Colonic mucosa (tissue), 4 donors: ENCODE results near the gene UNC13C. TPM values are rescaled to one million over a fixed set of nuclear protein-coding genes. Genes with fewer than 3 reads are reported as not detected.

ENCODE experiments used
- DNase-seq: peaks from one replicate; pipeline ENCODE4 v3.0.0-alpha.2; 2020
- H3K27ac ChIP-seq: fragments of 200-600 bp; one replicate; pipeline ENCODE4 v1.8.0; 2021
- H3K27me3 ChIP-seq: fragments of 200-600 bp; one replicate; pipeline ENCODE4 v1.8.0; 2021
- H3K36me3 ChIP-seq: fragments of 200-600 bp; one replicate; pipeline ENCODE4 v1.8.0; 2021
- H3K4me1 ChIP-seq: fragments of 200-600 bp; one replicate; pipeline ENCODE4 v1.8.0; 2021; ENCODE audit warnings: mild to moderate bottlenecking
- H3K4me3 ChIP-seq: fragments of 200-600 bp; one replicate; pipeline ENCODE4 v1.8.0; 2021
- H3K9ac ChIP-seq, 2 donors: one replicate each; pipeline ENCODE4 v1.7.0; 2013; ENCODE audit warnings: control low read depth in 2 of 2, low read depth in 2 of 2, low read length in 2 of 2
- H3K9me3 ChIP-seq: fragments of 200-600 bp; one replicate; pipeline ENCODE4 v1.8.0; 2021
- CTCF ChIP-seq: fragments of 200-600 bp; IDR thresholded peaks from one replicate; pipeline ENCODE4 v1.8.0; 2022; ENCODE audit warnings: antibody characterized with exemption, mild to moderate bottlenecking
- intact Hi-C: fragments of 100-400 bp; cut with DNase I; formaldehyde crosslinking; loops from one replicate; pipeline ENCODE4 v1.14.1; 2022
- total RNA-seq, 2 donors: library from RNA; stranded (reverse); fragmentation: NEBNext Ultra II Directional in 1 of 2; extraction: Animal tissue kit (Norgen Biotek cat#: 25700) in 1 of 2; gene quantifications; one replicate each; pipeline ENCODE4 v1.2.1, GENCODE V29; 2021
- donor health status: healthy.
- donor health status: DM: no; HTN: no; CAD: no.
- donor health status: DM: no; HTN: no; CAD: no.

Gene UNC13C
- total RNA-seq, 2 donors from 2014 or later: 0.05 to 0.13 TPM

DNA sequence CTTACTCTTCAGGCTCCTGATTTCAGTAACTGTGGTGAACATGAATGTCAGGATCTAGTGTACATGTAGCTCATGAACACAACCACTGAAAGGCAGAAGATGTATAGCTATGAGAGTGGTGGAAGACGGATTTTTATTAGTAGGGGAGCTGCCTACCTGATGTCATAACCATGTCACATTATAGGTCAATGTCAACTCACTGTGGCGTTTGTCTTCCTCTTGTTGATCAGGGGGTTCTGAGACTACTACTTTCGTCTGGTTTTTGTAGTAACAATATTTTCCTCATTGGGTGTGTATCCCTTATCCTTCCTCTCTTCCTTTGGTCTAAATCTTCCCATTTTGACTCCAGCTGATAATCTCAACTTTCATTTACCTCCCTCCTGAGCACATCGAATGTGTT lies 7.3 kb downstream of the UNC13C start:
- no peak overlapping the region for H3K9ac ChIP-seq
- no peak overlapping the region for H3K27ac ChIP-seq
- TF ChIP-seq CTCF: no peak
- no peaks in the 10 kb centered on the region for H3K4me1 ChIP-seq
- H3K27me3 ChIP-seq: no peaks in the 10 kb centered on the region
- no peaks in the 10 kb centered on the region for H3K36me3 ChIP-seq
- DNase-seq: no peak
- intact Hi-C loops: no loop called here
- H3K4me3 ChIP-seq: no peak overlapping the region
- H3K9me3 ChIP-seq: no peaks in the 10 kb centered on the region

DNA sequence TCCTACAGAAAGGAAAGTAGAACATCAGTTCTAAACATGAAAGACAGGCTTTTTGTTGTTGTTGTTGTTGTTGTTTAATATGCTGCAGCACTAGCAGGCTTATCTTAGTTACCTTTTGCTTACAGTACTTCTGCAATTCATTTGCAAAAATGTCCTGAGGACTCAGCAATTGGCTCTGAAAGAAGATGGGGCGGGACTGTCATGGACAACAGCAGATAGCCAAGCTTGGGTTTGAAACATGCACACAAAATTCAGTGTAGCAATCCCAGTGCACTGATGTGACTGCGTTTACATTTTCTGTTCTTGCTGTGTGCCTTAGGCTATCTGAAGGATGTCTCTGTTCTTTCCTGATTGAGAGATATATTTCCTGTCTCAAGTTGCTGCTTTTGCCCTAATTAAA lies 9.2 kb downstream of the UNC13C start:
- H3K4me1 ChIP-seq: no peaks in the 10 kb centered on the region
- no peak overlapping the region for H3K4me3 ChIP-seq
- H3K27me3 ChIP-seq: no peaks in the 10 kb centered on the region
- no peak overlapping the region for H3K27ac ChIP-seq
- H3K9ac ChIP-seq: no peak overlapping the region
- intact Hi-C loops: no loop called here
- H3K9me3 ChIP-seq: no peaks in the 10 kb centered on the region
- no peak for TF ChIP-seq CTCF
- no peaks in the 10 kb centered on the region for H3K36me3 ChIP-seq
- no peak for DNase-seq

- H3K36me3 ChIP-seq: no peaks in the 10 kb centered on the region
- H3K4me1 ChIP-seq: no peaks in the 10 kb centered on the region
- H3K27me3 ChIP-seq: no peaks in the 10 kb centered on the region
- H3K9ac ChIP-seq: no peak overlapping the region
- H3K9me3 ChIP-seq: no peaks in the 10 kb centered on the region
- intact Hi-C loops: no loop called here
- H3K4me3 ChIP-seq: no peak overlapping the region
- TF ChIP-seq CTCF: no peak
- DNase-seq: no peak
- H3K27ac ChIP-seq: no peak overlapping the region
Observed at GRCh38 chr15:54007256-54007655, 29.0 kb downstream of the UNC13C start.

- TF ChIP-seq CTCF: no peak
- DNase-seq: no peak
- intact Hi-C loops: no loop called here
Observed at GRCh38 chr15:54011656-54012055, 33.4 kb downstream of the UNC13C start.

DNA sequence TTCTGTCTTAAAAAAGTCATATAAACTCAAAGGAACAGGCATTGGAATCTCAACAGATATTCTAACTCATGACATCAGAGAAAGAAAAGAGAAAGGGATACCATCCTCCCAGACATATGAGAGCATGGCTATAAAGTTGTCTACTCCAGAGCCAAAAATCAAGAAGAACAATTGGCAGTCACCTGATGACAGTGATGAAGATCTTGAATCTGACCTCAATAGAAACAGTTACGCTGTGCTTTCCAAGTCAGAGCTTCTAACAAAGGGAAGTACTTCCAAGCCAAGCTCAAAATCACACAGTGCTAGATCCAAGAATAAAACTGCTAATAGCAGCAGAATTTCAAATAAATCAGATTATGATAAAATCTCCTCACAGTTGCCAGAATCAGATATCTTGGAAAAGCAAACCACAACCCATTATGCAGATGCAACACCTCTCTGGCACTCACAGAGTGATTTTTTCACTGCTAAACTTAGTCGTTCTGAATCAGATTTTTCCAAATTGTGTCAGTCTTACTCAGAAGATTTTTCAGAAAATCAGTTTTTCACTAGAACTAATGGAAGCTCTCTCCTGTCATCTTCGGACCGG lies 35.9 kb downstream of the UNC13C start:
- no peak for DNase-seq
- H3K9ac ChIP-seq: no peak overlapping the region
- no peak overlapping the region for H3K27ac ChIP-seq
- H3K27me3 ChIP-seq: no peaks in the 10 kb centered on the region
- no peak for TF ChIP-seq CTCF
- H3K4me1 ChIP-seq: no peaks in the 10 kb centered on the region
- no peaks in the 10 kb centered on the region for H3K36me3 ChIP-seq
- no peak overlapping the region for H3K4me3 ChIP-seq
- H3K9me3 ChIP-seq: no peaks in the 10 kb centered on the region
- intact Hi-C loops: no loop called here

More at GRCh38 chr15:54011656-54012055, 33.4 kb downstream of the UNC13C start:
- Histone ChIP-seq H3K9ac (no peak overlapping the region), H3K4me1 (no peaks in the 10 kb centered on the region), H3K9me3 (no peaks in the 10 kb centered on the region), H3K27ac (no peak overlapping the region), H3K4me3 (no peak overlapping the region), H3K27me3 (no peaks in the 10 kb centered on the region), H3K36me3 (no peaks in the 10 kb centered on the region)
